ENCODE data around the gene CELF4. TPM values are rescaled to one million over a fixed set of nuclear protein-coding genes. Genes with fewer than 3 reads are reported as not detected.

CELF4 gene
- polyA plus RNA-seq, 1 experiment = not detected

GRCh38 chr18:37608876-37609275 lies 43.3 kb upstream of the CELF4 start:
- Histone ChIP-seq H3K27ac (ENCODE audit: low read depth, low read length) (no peak overlapping the region), H3K27me3 (ENCODE audit: control insufficient read depth, insufficient read depth, low read length) (no peaks in the 10 kb centered on the region), H3K9me3 (ENCODE audit: control insufficient read depth, insufficient read depth, low read length) (peaks cover 15% of the 10 kb centered on the region), H3K4me3 (ENCODE audit: low read depth, low read length) (no peak overlapping the region)
- ChIA-PET POLR2A (no interaction called here), CTCF (no interaction called here)
- DNase-seq (ENCODE audit: low read depth, low spot score) = no peak
- no peak for TF ChIP-seq CTCF (IDR thresholded peaks at IDR 0.05; ENCODE audit: low read depth, low read length)

- Histone ChIP-seq H3K4me3 (ENCODE audit: low read depth, low read length) (no peak overlapping the region), H3K9me3 (ENCODE audit: control insufficient read depth, insufficient read depth, low read length) (peaks cover 15% of the 10 kb centered on the region), H3K27ac (ENCODE audit: low read depth, low read length) (no peak overlapping the region), H3K27me3 (ENCODE audit: control insufficient read depth, insufficient read depth, low read length) (no peaks in the 10 kb centered on the region)
- TF ChIP-seq CTCF (IDR thresholded peaks at IDR 0.05; ENCODE audit: low read depth, low read length) = no peak
- CTCF ChIA-PET = no interaction called here
- POLR2A ChIA-PET = no interaction called here
- no peak for DNase-seq (ENCODE audit: low read depth, low spot score)
Observed at GRCh38 chr18:37607281-37607680, 41.7 kb upstream of the CELF4 start.

- no peak for DNase-seq (ENCODE audit: low read depth, low spot score)
- ChIA-PET CTCF (no interaction called here), POLR2A (no interaction called here)
Observed at GRCh38 chr18:37604032-37604431, 38.4 kb upstream of the CELF4 start.

GRCh38 chr18:37598966-37599896 lies 33.6 kb upstream of the CELF4 start:
- Histone ChIP-seq H3K27ac (ENCODE audit: low read depth, low read length) (no peak overlapping the region), H3K9me3 (ENCODE audit: control insufficient read depth, insufficient read depth, low read length) (no peaks in the 10 kb centered on the region; the same call in 1 of the 2 replicates), H3K4me3 (ENCODE audit: low read depth, low read length) (no peak overlapping the region), H3K27me3 (ENCODE audit: control insufficient read depth, insufficient read depth, low read length) (no peaks in the 10 kb centered on the region)
- no peak for DNase-seq (ENCODE audit: low read depth, low spot score)
- ChIA-PET CTCF (no interaction called here), POLR2A (no interaction called here)
- no peak for TF ChIP-seq CTCF (IDR thresholded peaks at IDR 0.05; ENCODE audit: low read depth, low read length)

More at GRCh38 chr18:37604032-37604431, 38.4 kb upstream of the CELF4 start:
- peaks cover 8% of the 10 kb centered on the region for H3K9me3 ChIP-seq (ENCODE audit: control insufficient read depth, insufficient read depth, low read length)
- no peak for TF ChIP-seq CTCF (IDR thresholded peaks at IDR 0.05; ENCODE audit: low read depth, low read length)
- no peak overlapping the region for H3K4me3 ChIP-seq (ENCODE audit: low read depth, low read length)
- H3K27me3 ChIP-seq (ENCODE audit: control insufficient read depth, insufficient read depth, low read length) = no peaks in the 10 kb centered on the region
- H3K27ac ChIP-seq (ENCODE audit: low read depth, low read length) = no peak overlapping the region

GRCh38 chr18:37598396-37598795 lies 32.8 kb upstream of the CELF4 start:
- no peak for DNase-seq (ENCODE audit: low read depth, low spot score)
- H3K27ac ChIP-seq (ENCODE audit: low read depth, low read length) = no peak overlapping the region
- POLR2A ChIA-PET = no interaction called here
- no peaks in the 10 kb centered on the region; the same call in 1 of the 2 replicates for H3K9me3 ChIP-seq (ENCODE audit: control insufficient read depth, insufficient read depth, low read length)
- no peak for TF ChIP-seq CTCF (IDR thresholded peaks at IDR 0.05; ENCODE audit: low read depth, low read length)
- no peak overlapping the region for H3K4me3 ChIP-seq (ENCODE audit: low read depth, low read length)
- no peaks in the 10 kb centered on the region for H3K27me3 ChIP-seq (ENCODE audit: control insufficient read depth, insufficient read depth, low read length)
- CTCF ChIA-PET = no interaction called here

Data from AG04450 (cell line).